CD14-positive monocyte (primary cell): ENCODE results near the gene ZNF467. TPM values are rescaled to one million over a fixed set of nuclear protein-coding genes. Genes with fewer than 3 reads are reported as not detected.
A peak's percentile ranks its signal among the peaks of the same experiment; 100 is the strongest.

Source experiments
- DNase-seq, 3 donors: peaks; one replicate each; pipeline ENCODE4 v3.0.0-alpha.2; 2011 to 2022
- H2AFZ ChIP-seq: 2 replicates; pipeline ENCODE4 v1.6.0; 2012; ENCODE audit warnings: mild to moderate bottlenecking, low read depth, low read length, inconsistent platforms; ENCODE audit not compliant: insufficient read depth, poor library complexity, severe bottlenecking
- H3K27ac ChIP-seq, 2 donors: 1 replicate in 1 of 2; 2 replicates in 1 of 2; pipeline ENCODE4 v1.5.1; 2012 to 2013; ENCODE audit warnings: low read length in 2 of 2, control low read depth in 1 of 2, inconsistent platforms in 1 of 2, low read depth in 1 of 2, mild to moderate bottlenecking in 1 of 2
- H3K27me3 ChIP-seq, 2 donors: one replicate each; pipeline versions ENCODE4 v1.6.0 to v1.6.1; 2011 to 2013; ENCODE audit warnings: low read length in 2 of 2; ENCODE audit not compliant: control insufficient read depth in 2 of 2, insufficient read depth in 2 of 2
- H3K36me3 ChIP-seq, 2 donors: replicated peaks in 1 of 2; 1 replicate in 1 of 2; 2 replicates in 1 of 2; pipeline versions ENCODE4 v1.5.1 to v1.6.1; 2012 to 2013; ENCODE audit warnings: low read length in 2 of 2, control low read depth in 1 of 2, inconsistent platforms in 1 of 2, mild to moderate bottlenecking in 1 of 2; ENCODE audit not compliant: insufficient read depth in 2 of 2, control insufficient read depth in 1 of 2
- H3K4me1 ChIP-seq, 2 donors: 1 replicate in 1 of 2; 2 replicates in 1 of 2; pipeline versions ENCODE4 v1.5.1 to v1.6.1; 2012 to 2013; ENCODE audit warnings: low read length in 2 of 2, control low read depth in 1 of 2, inconsistent platforms in 1 of 2, mild to moderate bottlenecking in 1 of 2, moderate library complexity in 1 of 2; ENCODE audit not compliant: insufficient read depth in 2 of 2, control insufficient read depth in 1 of 2
- H3K4me2 ChIP-seq: replicated peaks from 2 replicates; pipeline ENCODE3; 2012; ENCODE audit warnings: low read length, moderate library complexity, mild to moderate bottlenecking; ENCODE audit not compliant: poor library complexity, severe bottlenecking; ENCODE audit errors: extremely low read depth
- H3K4me3 ChIP-seq, 3 experiments: fragments of 200-600 bp in 1 of 3; sonication (generic) in 1 of 3; replicated peaks in 1 of 3; 1 replicate in 2 of 3; 2 replicates in 1 of 3; pipeline ENCODE4 v1.5.1; 2011 to 2013; ENCODE audit warnings: low read length in 3 of 3, mild to moderate bottlenecking in 3 of 3, control low read depth in 2 of 3, low read depth in 2 of 3, inconsistent platforms in 1 of 3, moderate library complexity in 1 of 3
- H3K79me2 ChIP-seq: 2 replicates; pipeline ENCODE4 v1.6.0; 2012; ENCODE audit warnings: mild to moderate bottlenecking, control low read depth, inconsistent platforms, low read length, moderate library complexity; ENCODE audit not compliant: insufficient read depth
- H3K9ac ChIP-seq: 2 replicates; pipeline ENCODE4 v1.6.0; 2017; ENCODE audit warnings: low read length, mild to moderate bottlenecking; ENCODE audit not compliant: insufficient read depth, poor library complexity, severe bottlenecking
- H3K9me3 ChIP-seq, 2 donors: replicated peaks in 1 of 2; 1 replicate in 1 of 2; 2 replicates in 1 of 2; pipeline versions ENCODE4 v1.5.1 to v1.6.1; 2012 to 2013; ENCODE audit warnings: low read length in 2 of 2, control low read depth in 1 of 2; ENCODE audit not compliant: control insufficient read depth in 1 of 2, insufficient read depth in 1 of 2
- H4K20me1 ChIP-seq: 2 replicates; pipeline ENCODE4 v1.6.0; 2012; ENCODE audit warnings: mild to moderate bottlenecking, low read length, control low read depth, moderate library complexity; ENCODE audit not compliant: insufficient read depth
- H3K27ac Mint-ChIP-seq, 7 donors: one replicate each; pipeline ENCODE4 v1.8.0; 2020; ENCODE audit warnings: mild to moderate bottlenecking in 7 of 7, mixed read lengths in 7 of 7, moderate library complexity in 6 of 7, inconsistent platforms in 2 of 7
- H3K27me3 Mint-ChIP-seq, 3 donors: one replicate each; pipeline ENCODE4 v1.8.0; 2021 to 2022; ENCODE audit warnings: low read depth in 3 of 3, mild to moderate bottlenecking in 3 of 3, mixed read lengths in 3 of 3, moderate library complexity in 3 of 3, inconsistent platforms in 1 of 3
- H3K36me3 Mint-ChIP-seq, 2 donors: one replicate each; pipeline ENCODE4 v1.8.0; 2020; ENCODE audit warnings: mixed read lengths in 2 of 2, inconsistent platforms in 1 of 2, mild to moderate bottlenecking in 1 of 2
- H3K4me1 Mint-ChIP-seq: one replicate; pipeline ENCODE4 v1.8.0; 2020; ENCODE audit warnings: mild to moderate bottlenecking, mixed read lengths
- H3K4me3 Mint-ChIP-seq, 2 donors: one replicate each; pipeline ENCODE4 v1.8.0; 2020; ENCODE audit warnings: mild to moderate bottlenecking in 2 of 2, mixed read lengths in 2 of 2, moderate library complexity in 1 of 2
- H3K9me3 Mint-ChIP-seq, 7 donors: one replicate each; pipeline ENCODE4 v1.8.0; 2020 to 2022; ENCODE audit warnings: mixed read lengths in 7 of 7, mild to moderate bottlenecking in 6 of 7, moderate library complexity in 6 of 7, inconsistent platforms in 2 of 7
- CTCF ChIP-seq: fragments of 200-600 bp; IDR thresholded peaks from one replicate; pipeline ENCODE4 v1.8.0; 2022; ENCODE audit warnings: antibody characterized with exemption, mild to moderate bottlenecking
- WGBS: methylation state at CpG from one replicate; pipeline ENCODE4 v1.1.5; 2013; ENCODE audit warnings: missing lambda C conversion rate; ENCODE audit not compliant: insufficient coverage; 5-methylcytosine and 5-hydroxymethylcytosine counted together
- intact Hi-C, 2 donors: fragments of 100-400 bp; cut with micrococcal nuclease; formaldehyde crosslinking; loops; one replicate each; pipeline versions ENCODE4 v1.15.0 to v1.15.1; 2023
- polyA plus RNA-seq, 3 donors: library from polyadenylated mRNA; depleted of rRNA in 1 of 3; unstranded in 2 of 3; stranded (reverse) in 1 of 3; fragments of 300-500 nt in 2 of 3; fragments of >200 nt in 1 of 3; fragmentation: Illumina TruSeq in 2 of 3; gene quantifications; 1 replicate in 2 of 3; 2 replicates in 1 of 3; pipeline ENCODE4 v1.2.3, GENCODE V29; 2012 to 2021

ZNF467 gene
- polyA plus RNA-seq, 3 donors: 43.4 to 100 (median 52.8) TPM

- TF ChIP-seq CTCF: no peak
- H3K36me3 Mint-ChIP-seq: peaks cover 20 to 36% of the 10 kb centered on the region in 2 donors
- peaks cover 20% of the 10 kb centered on the region for H3K4me1 Mint-ChIP-seq
- intact Hi-C loops: no loop called here
- H3K27me3 ChIP-seq: no peaks in the 10 kb centered on the region
- peaks cover 7 to 12% of the 10 kb centered on the region in 2 donors for H3K36me3 ChIP-seq
- H3K4me3 Mint-ChIP-seq: no peak overlapping the region
- no peaks in the 10 kb centered on the region for H3K9me3 ChIP-seq
- H3K4me3 ChIP-seq: no peak overlapping the region
- H3K79me2 ChIP-seq: no peaks in the 10 kb centered on the region
- no peak for DNase-seq
- no peaks in the 10 kb centered on the region for H4K20me1 ChIP-seq
- no peak overlapping the region for H2AFZ ChIP-seq
- H3K27me3 Mint-ChIP-seq: peaks cover 0 to 4% (median 0%) of the 10 kb centered on the region in 3 donors
- H3K27ac Mint-ChIP-seq: peak overlapping the region in 2 of 7 donors; percentile 27 to 77
- H3K9me3 Mint-ChIP-seq: peaks cover 0 to 2% (median 0%) of the 10 kb centered on the region in 7 donors
- no peak overlapping the region for H3K27ac ChIP-seq
- H3K4me1 ChIP-seq: peaks cover 15 to 25% of the 10 kb centered on the region in 2 donors
- no peak overlapping the region for H3K9ac ChIP-seq
- 96% methylated on average over 8 of the region's 13 CpGs for WGBS
- no peak overlapping the region for H3K4me2 ChIP-seq
Observed at GRCh38 chr7:149727053-149727898, 46.1 kb downstream of the ZNF467 start.

GRCh38 chr7:149725916-149726315, 47.5 kb downstream of the ZNF467 start:
- H3K27me3 ChIP-seq: no peaks in the 10 kb centered on the region
- no peak for TF ChIP-seq CTCF
- peak overlapping the region in 1 of 7 donors; percentile 57 for H3K27ac Mint-ChIP-seq
- peak overlapping the region; percentile 63 for H3K9ac ChIP-seq
- no peaks in the 10 kb centered on the region for H3K79me2 ChIP-seq
- H3K27ac ChIP-seq: peak overlapping the region in 1 of 2 donors; percentile 70
- peaks cover 0 to 2% (median 0%) of the 10 kb centered on the region in 7 donors for H3K9me3 Mint-ChIP-seq
- H3K4me1 Mint-ChIP-seq: peaks cover 21% of the 10 kb centered on the region
- H3K27me3 Mint-ChIP-seq: peaks cover 0 to 3% (median 0%) of the 10 kb centered on the region in 3 donors
- peak overlapping the region; percentile 54 for H3K4me2 ChIP-seq
- DNase-seq: no peak
- H3K9me3 ChIP-seq: no peaks in the 10 kb centered on the region
- H3K4me3 Mint-ChIP-seq: no peak overlapping the region
- peaks cover 15 to 25% of the 10 kb centered on the region in 2 donors for H3K4me1 ChIP-seq
- 97% methylated on average over 4 of the region's 6 CpGs for WGBS
- peaks cover 7 to 19% of the 10 kb centered on the region in 2 donors for H3K36me3 ChIP-seq
- H3K36me3 Mint-ChIP-seq: peaks cover 26 to 43% of the 10 kb centered on the region in 2 donors
- H3K4me3 ChIP-seq: no peak overlapping the region
- H4K20me1 ChIP-seq: no peaks in the 10 kb centered on the region
- intact Hi-C loops: no loop called here
- H2AFZ ChIP-seq: peak overlapping the region; percentile 81
